ENCODE results near the gene RAB5IF. TPM values are rescaled to one million over a fixed set of nuclear protein-coding genes. Genes with fewer than 3 reads are reported as not detected.

Gene RAB5IF
- total RNA-seq, 2 experiments from 2014 or later = 92.8 to 94.1 TPM

- DNase-seq = no peak
- H3K36me3 Mint-ChIP-seq (ENCODE audit: low read depth) = peaks cover 63% of the 10 kb centered on the region
- H3K4me3 Mint-ChIP-seq = no peak overlapping the region
- H3K9me3 Mint-ChIP-seq = no peaks in the 10 kb centered on the region
- peaks cover 9% of the 10 kb centered on the region for H3K4me1 Mint-ChIP-seq
- ChIA-PET POLR2A (interaction anchor here (1.2 to 3.6 kb wide), 4 partner anchors 8 to 30 kb away, joined by 3 to 32 read pairs (median 6); partner anchors contain the start of genes RAB5IF and SLA2), CTCF (interaction anchor here (1.1 to 3.4 kb wide), 6 partner anchors 8 to 250 kb away, joined by 3 to 28 read pairs (median 3); partner anchors contain the start of genes DSN1, RAB5IF and TGIF2)
- H3K27ac Mint-ChIP-seq = no peak overlapping the region
- no peaks in the 10 kb centered on the region for H3K27me3 Mint-ChIP-seq
Observed at GRCh38 chr20:36613974-36614373, 8.4 kb downstream of the RAB5IF start.

DNA sequence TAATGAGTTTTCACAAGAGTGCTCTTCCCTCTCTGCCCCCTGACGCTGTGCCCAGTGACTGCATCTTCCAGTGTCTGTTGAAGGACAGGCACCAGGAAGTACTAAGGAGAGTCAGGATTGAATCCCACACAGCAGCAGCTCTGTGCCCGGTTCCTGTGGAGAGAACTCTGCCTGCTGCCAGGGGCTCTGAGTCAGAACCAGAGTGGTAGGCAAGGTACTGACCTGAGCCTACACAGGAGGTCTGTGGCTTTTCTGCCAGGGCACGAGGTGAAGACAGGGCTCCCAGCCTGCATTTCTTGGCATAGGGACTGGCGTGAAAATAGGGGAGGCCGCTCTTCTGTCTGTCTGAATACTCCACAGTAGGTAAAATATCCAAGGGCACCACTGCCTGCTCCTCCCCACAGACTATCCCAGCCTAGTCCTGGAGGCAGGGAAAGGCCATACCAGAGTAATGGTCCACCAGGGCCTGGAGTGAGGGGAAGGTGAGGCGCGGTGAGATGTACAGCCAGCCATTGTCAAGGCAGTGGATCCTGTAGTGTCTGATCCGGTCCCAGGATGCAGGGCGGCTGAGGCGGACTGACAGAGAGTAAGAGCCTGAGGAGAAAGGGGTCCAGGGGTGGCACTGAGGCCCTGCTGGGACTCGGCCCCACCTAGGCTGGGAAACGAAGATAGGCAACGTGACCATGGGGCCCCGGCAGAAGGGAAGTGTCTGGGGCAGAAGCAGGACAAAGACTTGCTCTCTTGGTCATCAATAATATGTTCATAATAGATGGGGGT lies 9.4 kb downstream of the RAB5IF start:
- Mint-ChIP-seq H3K27me3 (no peaks in the 10 kb centered on the region), H3K4me1 (peaks cover 9% of the 10 kb centered on the region), H3K4me3 (no peak overlapping the region), H3K9me3 (no peaks in the 10 kb centered on the region), H3K36me3 (ENCODE audit: low read depth) (peaks cover 55% of the 10 kb centered on the region), H3K27ac (peak overlapping the region; percentile 52)
- CTCF ChIA-PET = interaction anchor here (1.1 to 1.4 kb wide), 4 partner anchors 9 to 159 kb away, joined by 3 to 4 read pairs (median 3); partner anchors contain the start of genes DSN1, RAB5IF and TGIF2
- DNase-seq = no peak
- POLR2A ChIA-PET = interaction anchor here (1.2 to 3.6 kb wide), 3 partner anchors 9 to 29 kb away, joined by 3 to 32 read pairs (median 7); partner anchors contain the start of genes RAB5IF and SLA2

- Mint-ChIP-seq H3K27me3 (no peaks in the 10 kb centered on the region), H3K4me3 (no peak overlapping the region), H3K9me3 (no peaks in the 10 kb centered on the region), H3K27ac (no peak overlapping the region), H3K36me3 (ENCODE audit: low read depth) (peaks cover 38% of the 10 kb centered on the region), H3K4me1 (peaks cover 18% of the 10 kb centered on the region)
- DNase-seq = no peak
- ChIA-PET POLR2A (no interaction called here), CTCF (no interaction called here)
Observed at GRCh38 chr20:36620917-36621316, 15.3 kb downstream of the RAB5IF start.

GRCh38 chr20:36623444-36623843 lies 17.9 kb downstream of the RAB5IF start:
- peak overlapping the region; percentile 4 for H3K27ac Mint-ChIP-seq
- H3K9me3 Mint-ChIP-seq = no peaks in the 10 kb centered on the region
- ChIA-PET POLR2A (interaction anchor here (0.7 to 1.5 kb wide), 5 partner anchors 9 to 123 kb away, joined by 3 to 5 read pairs (median 4); partner anchors contain the start of gene SLA2), CTCF (interaction anchor here (1.5 to 2.3 kb wide), 2 partner anchors 11 to 18 kb away, joined by 6 to 8 read pairs; partner anchors contain the start of gene RAB5IF)
- no peak overlapping the region for H3K4me3 Mint-ChIP-seq
- H3K4me1 Mint-ChIP-seq = peaks cover 29% of the 10 kb centered on the region
- DNase-seq = no peak
- H3K36me3 Mint-ChIP-seq (ENCODE audit: low read depth) = peaks cover 57% of the 10 kb centered on the region
- no peaks in the 10 kb centered on the region for H3K27me3 Mint-ChIP-seq

DNA sequence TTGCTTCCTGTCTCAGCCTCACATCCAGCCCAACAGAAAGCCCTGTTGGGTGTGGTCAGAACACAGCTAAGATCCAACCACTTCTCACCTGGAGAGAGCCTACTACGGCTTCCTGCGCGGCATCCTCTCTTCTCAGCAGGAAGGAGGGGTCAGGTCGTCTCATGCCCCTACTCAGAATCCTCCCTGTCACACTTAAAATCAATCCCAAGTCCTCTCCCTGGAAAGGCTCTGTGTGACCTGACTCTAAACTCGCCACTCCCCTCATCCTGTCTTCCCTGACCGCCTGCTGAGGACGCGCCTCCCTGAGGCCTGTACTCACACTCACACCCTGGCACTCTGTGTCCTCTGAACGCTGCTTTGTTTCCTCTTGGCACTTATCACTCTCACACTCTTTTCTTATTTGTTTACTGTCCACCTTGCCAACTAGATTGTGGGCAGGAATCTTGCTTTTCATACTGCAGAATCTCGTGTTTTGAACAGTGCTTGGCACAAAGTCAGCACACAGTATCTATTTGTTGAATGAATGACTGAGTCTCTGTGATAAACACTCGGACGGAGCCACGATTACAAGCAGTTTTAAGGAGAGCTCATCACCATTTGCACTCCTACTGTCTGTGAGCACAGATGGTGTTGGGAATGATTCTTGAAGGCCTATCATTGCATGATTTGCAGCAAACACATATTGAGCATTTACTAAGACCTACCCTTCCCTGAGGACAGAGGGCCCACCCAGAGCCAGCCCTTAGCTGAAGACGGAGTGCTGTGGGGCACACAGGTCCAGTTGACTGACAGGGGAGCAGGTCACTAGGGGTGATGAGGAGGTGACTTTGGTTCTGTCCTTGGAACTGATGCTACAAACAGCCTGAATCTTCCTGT lies 18.7 kb downstream of the RAB5IF start:
- CTCF ChIA-PET = interaction anchor here (2.3 kb wide), 1 partner anchor 19 kb away, joined by 8 read pairs; the partner anchor contains the start of gene RAB5IF
- Mint-ChIP-seq H3K27ac (peak overlapping the region; percentile 16), H3K4me1 (peaks cover 33% of the 10 kb centered on the region), H3K9me3 (no peaks in the 10 kb centered on the region), H3K4me3 (no peak overlapping the region), H3K27me3 (no peaks in the 10 kb centered on the region), H3K36me3 (ENCODE audit: low read depth) (peaks cover 60% of the 10 kb centered on the region)
- no peak for DNase-seq
- POLR2A ChIA-PET = interaction anchor here (0.7 to 1.5 kb wide), 4 partner anchors 8 to 21 kb away, joined by 3 to 5 read pairs (median 4); partner anchors contain the start of gene SLA2

GRCh38 chr20:36624944-36625324 lies 19.4 kb downstream of the RAB5IF start:
- H3K4me1 Mint-ChIP-seq = peaks cover 39% of the 10 kb centered on the region
- POLR2A ChIA-PET = interaction anchor here (1.2 to 1.5 kb wide), 2 partner anchors 13 to 19 kb away, joined by 4 to 5 read pairs; no protein-coding TSS in a partner anchor
- peaks cover 65% of the 10 kb centered on the region for H3K36me3 Mint-ChIP-seq (ENCODE audit: low read depth)
- no peak overlapping the region for H3K4me3 Mint-ChIP-seq
- CTCF ChIA-PET = interaction anchor here (2.3 kb wide), 1 partner anchor 20 kb away, joined by 8 read pairs; the partner anchor contains the start of gene RAB5IF
- H3K27ac Mint-ChIP-seq = peak overlapping the region; percentile 57
- no peak for DNase-seq
- H3K9me3 Mint-ChIP-seq = no peaks in the 10 kb centered on the region
- no peaks in the 10 kb centered on the region for H3K27me3 Mint-ChIP-seq

- ChIA-PET POLR2A (interaction anchor here (1.1 to 7.3 kb wide), 3 partner anchors 16 to 25 kb away, joined by 3 to 75 read pairs (median 6); partner anchors contain the start of gene SLA2), CTCF (no interaction called here)
- Mint-ChIP-seq H3K4me3 (no peak overlapping the region), H3K27ac (peak overlapping the region; percentile 37), H3K27me3 (no peaks in the 10 kb centered on the region), H3K9me3 (no peaks in the 10 kb centered on the region), H3K36me3 (ENCODE audit: low read depth) (peaks cover 77% of the 10 kb centered on the region), H3K4me1 (peaks cover 54% of the 10 kb centered on the region)
- DNase-seq = no peak
Observed at GRCh38 chr20:36628076-36628475, 22.5 kb downstream of the RAB5IF start.

- H3K27me3 Mint-ChIP-seq = no peaks in the 10 kb centered on the region
- H3K27ac Mint-ChIP-seq = peak overlapping the region; percentile 94
- ChIA-PET CTCF (interaction anchor here (0.7 to 2.0 kb wide), 8 partner anchors 9 to 235 kb away, joined by 3 to 11 read pairs (median 4); partner anchors contain the start of gene SLA2), POLR2A (interaction anchor here (0.6 to 7.3 kb wide), 7 partner anchors 16 to 143 kb away, joined by 3 to 75 read pairs (median 6); partner anchors contain the start of genes RAB5IF, SLA2 and TGIF2)
- H3K4me1 Mint-ChIP-seq = peaks cover 44% of the 10 kb centered on the region
- H3K9me3 Mint-ChIP-seq = no peaks in the 10 kb centered on the region
- DNase-seq = peak; percentile 70
- peak overlapping the region; percentile 58 for H3K4me3 Mint-ChIP-seq
- H3K36me3 Mint-ChIP-seq (ENCODE audit: low read depth) = peaks cover 67% of the 10 kb centered on the region
Observed at GRCh38 chr20:36629719-36630681, 24.4 kb downstream of the RAB5IF start.

DNA sequence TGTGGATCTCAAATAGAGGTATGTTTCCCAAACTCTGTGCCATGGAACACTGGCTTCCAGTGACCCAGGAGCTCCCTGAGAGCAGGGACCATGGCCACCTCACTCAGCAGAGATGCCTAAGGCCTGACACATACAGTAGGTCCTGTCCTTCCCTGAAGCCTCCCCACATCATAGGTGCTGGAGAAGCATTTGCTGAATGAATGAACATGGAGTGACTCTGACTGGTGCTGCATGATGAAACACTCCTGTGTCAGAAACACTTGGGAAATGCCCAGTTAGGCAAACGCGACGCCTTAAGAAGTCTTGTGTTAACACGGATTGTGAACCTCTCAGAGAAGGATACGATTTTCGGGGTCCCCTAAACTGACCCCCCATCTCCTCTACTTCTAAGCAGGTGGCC lies 26.1 kb downstream of the RAB5IF start:
- Mint-ChIP-seq H3K4me3 (no peak overlapping the region), H3K27ac (peak overlapping the region; percentile 44), H3K27me3 (no peaks in the 10 kb centered on the region), H3K36me3 (ENCODE audit: low read depth) (peaks cover 70% of the 10 kb centered on the region), H3K9me3 (no peaks in the 10 kb centered on the region), H3K4me1 (peaks cover 44% of the 10 kb centered on the region)
- ChIA-PET CTCF (interaction anchor here (0.6 kb wide), 1 partner anchor 21 kb away, joined by 3 read pairs; no protein-coding TSS in a partner anchor), POLR2A (interaction anchor here (1.5 to 7.3 kb wide), 2 partner anchors 14 to 395 kb away, joined by 3 to 75 read pairs; partner anchors contain the start of genes AAR2 and SLA2)
- no peak for DNase-seq

DNA sequence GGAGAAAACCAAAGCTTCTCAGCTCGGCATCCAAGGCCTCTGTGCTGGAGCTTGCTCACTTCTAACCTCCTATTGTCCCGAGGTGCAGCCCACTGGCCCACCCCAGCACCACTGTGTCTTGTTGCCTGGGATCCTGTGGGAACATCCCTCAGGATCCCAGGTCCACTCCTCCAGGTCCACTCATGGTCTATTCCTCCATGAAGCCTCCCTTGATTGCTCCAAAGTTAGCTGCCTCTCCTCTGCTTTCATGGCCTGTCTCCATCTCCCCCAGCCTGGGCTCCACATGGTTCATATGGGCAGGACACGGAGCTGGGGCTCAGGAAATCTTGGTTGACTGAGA lies 26.5 kb downstream of the RAB5IF start:
- no peak overlapping the region for H3K4me3 Mint-ChIP-seq
- CTCF ChIA-PET = interaction anchor here (0.6 to 0.8 kb wide), 2 partner anchors 19 to 22 kb away, joined by 3 read pairs; no protein-coding TSS in a partner anchor
- no peaks in the 10 kb centered on the region for H3K27me3 Mint-ChIP-seq
- DNase-seq = no peak
- POLR2A ChIA-PET = interaction anchor here (1.0 to 7.3 kb wide), 3 partner anchors 8 to 396 kb away, joined by 3 to 75 read pairs (median 4); partner anchors contain the start of genes AAR2 and SLA2
- no peaks in the 10 kb centered on the region for H3K9me3 Mint-ChIP-seq
- peaks cover 69% of the 10 kb centered on the region for H3K36me3 Mint-ChIP-seq (ENCODE audit: low read depth)
- H3K27ac Mint-ChIP-seq = peak overlapping the region; percentile 44
- H3K4me1 Mint-ChIP-seq = peaks cover 42% of the 10 kb centered on the region

DNA sequence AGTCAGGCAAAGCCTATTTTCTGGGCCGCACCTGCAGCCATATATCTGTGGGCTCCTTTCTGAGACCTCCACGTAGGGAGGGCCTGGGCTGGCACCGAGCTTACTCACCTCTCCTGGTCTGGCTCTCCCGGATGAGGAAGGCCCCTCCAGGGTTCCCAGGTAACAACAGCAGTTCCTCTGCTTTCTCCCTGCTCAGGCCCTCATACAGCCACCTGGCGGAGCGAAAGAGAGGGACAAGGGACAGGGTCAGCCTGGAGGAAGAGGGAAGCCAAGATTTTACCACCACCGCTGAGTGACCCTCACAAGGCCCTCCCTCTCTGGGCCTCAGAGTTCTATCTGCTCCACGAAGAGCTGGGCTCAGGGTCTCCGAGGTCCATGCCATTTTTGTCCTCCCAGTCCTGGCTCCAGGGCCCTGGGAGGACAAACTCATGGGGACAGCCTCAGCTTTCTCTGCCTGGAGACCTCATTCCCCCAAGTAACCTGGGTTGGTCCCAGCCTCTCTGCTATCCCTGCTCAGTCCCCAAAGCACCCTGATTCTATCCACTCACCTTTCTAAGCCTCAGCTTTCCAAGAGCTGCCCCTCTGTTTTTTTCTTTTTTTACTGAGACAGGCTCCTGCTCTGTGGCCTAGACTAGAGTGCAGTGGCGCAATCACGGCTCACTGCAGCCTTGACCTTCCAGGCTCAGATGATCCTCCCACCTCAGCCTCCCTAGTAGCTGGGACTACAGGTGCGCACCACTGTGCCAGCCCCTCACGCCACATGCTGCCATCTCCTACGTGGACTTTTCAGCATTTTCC lies 27.1 kb downstream of the RAB5IF start:
- POLR2A ChIA-PET = interaction anchor here (1.0 to 7.3 kb wide), 2 partner anchors 9 to 13 kb away, joined by 4 to 75 read pairs; partner anchors contain the start of gene SLA2
- H3K36me3 Mint-ChIP-seq (ENCODE audit: low read depth) = peaks cover 65% of the 10 kb centered on the region
- H3K27ac Mint-ChIP-seq = peak overlapping the region; percentile 44

More for the DNA sequence above, 27.1 kb downstream of the RAB5IF start:
- Mint-ChIP-seq H3K4me3 (no peak overlapping the region), H3K27me3 (no peaks in the 10 kb centered on the region), H3K4me1 (peaks cover 40% of the 10 kb centered on the region), H3K9me3 (no peaks in the 10 kb centered on the region)
- DNase-seq = no peak
- CTCF ChIA-PET = interaction anchor here (0.6 to 0.8 kb wide), 2 partner anchors 20 to 22 kb away, joined by 3 read pairs; no protein-coding TSS in a partner anchor

Data from activated CD4-positive, alpha-beta memory T cell treated with anti-CD3 and anti-CD28 coated beads, Interleukin-2, amount 10 ng/mL, durations not matched to agents 7 days and 5 days (primary cell).